ENCODE results near the gene MIGA1.
"Not testable (repeated sequence)": the region's sequence is repeated elsewhere in the genome, so short reads cannot be mapped to it uniquely, and the experiment has no call there.

MIGA1 gene

GRCh38 chr1:77768006-77768405, 11.4 kb upstream of the MIGA1 start:
- no peak overlapping the region for H3K27ac ChIP-seq (ENCODE audit: insufficient read depth in 1 of 2, low read depth in 1 of 2, low read length in 2 of 2, poor library complexity in 1 of 2, severe bottlenecking in 2 of 2)
- H3K36me3 ChIP-seq (ENCODE audit: control insufficient read depth in 4 of 4, insufficient read depth in 4 of 4, low read length in 3 of 4): no peaks in the 10 kb centered on the region
- no peaks in the 10 kb centered on the region for H3K27me3 ChIP-seq (replicated peaks in 2 of 5; ENCODE audit: control insufficient read depth in 4 of 5, insufficient read depth in 5 of 5, low read length in 4 of 5)
- CTCF ChIA-PET: no interaction called here
- WGBS (ENCODE audit: insufficient coverage): no CpG with 5 or more reads among the region's 4 CpGs
- no peak for DNase-seq
- no peaks in the 10 kb centered on the region for H3K4me1 ChIP-seq (ENCODE audit: control extremely low read depth in 1 of 4, control insufficient read depth in 4 of 4, insufficient read depth in 4 of 4, low read length in 3 of 4)
- POLR2A ChIA-PET: interaction anchor here (0.5 kb wide), 1 partner anchor 17 kb away, joined by 3 read pairs; no protein-coding TSS in a partner anchor
- H3K9me3 ChIP-seq (ENCODE audit: control extremely low read depth in 1 of 5, control insufficient read depth in 4 of 5, insufficient read depth in 2 of 5, low read depth in 1 of 5, low read length in 4 of 5): no peaks in the 10 kb centered on the region
- H3K4me3 ChIP-seq (ENCODE audit: control insufficient read depth in 1 of 7, extremely low read depth in 1 of 7, insufficient read depth in 4 of 7, low read depth in 2 of 7, low read length in 6 of 7): no peak overlapping the region

DNA sequence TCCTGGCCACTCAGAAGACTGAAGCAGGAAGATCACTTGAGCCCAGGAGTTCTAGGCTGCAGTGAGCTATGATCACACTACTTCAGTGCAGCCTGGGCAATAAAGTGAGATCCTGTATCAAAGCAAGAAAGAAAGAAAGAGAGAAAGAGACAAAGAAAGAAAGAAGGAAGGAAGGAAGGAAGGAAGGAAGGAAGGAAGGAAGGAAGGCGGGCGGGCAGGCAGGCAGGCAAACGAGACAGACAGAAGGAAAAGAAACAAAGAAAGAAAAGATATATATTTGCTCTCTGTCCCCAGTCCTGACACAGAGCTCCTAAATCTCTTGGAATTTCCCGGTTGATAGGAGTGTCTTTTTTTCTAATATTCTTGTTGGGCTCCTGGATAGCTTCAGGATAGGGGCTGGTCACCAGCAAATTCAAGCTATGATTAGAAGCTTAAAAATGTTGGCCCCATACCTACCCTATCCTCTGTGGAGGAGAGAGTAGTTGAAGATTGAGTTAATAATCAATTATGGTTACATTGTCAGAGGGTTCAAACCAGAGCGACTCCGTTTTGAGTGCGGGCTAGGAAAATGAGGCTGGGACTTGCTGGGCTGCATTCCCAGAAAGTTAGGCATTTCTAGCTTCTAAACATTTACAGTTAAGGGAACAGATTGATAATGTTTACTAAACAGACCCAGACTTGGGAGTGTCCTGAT, 3.3 kb upstream of the MIGA1 start:
- Histone ChIP-seq H3K9me3 (ENCODE audit: control extremely low read depth in 1 of 5, control insufficient read depth in 4 of 5, insufficient read depth in 2 of 5, low read depth in 1 of 5, low read length in 4 of 5) (no peaks in the 10 kb centered on the region), H3K36me3 (ENCODE audit: control insufficient read depth in 4 of 4, insufficient read depth in 4 of 4, low read length in 3 of 4) (no peaks in the 10 kb centered on the region), H3K4me1 (ENCODE audit: control extremely low read depth in 1 of 4, control insufficient read depth in 4 of 4, insufficient read depth in 4 of 4, low read length in 3 of 4) (peaks cover 0 to 11% (median 4%) of the 10 kb centered on the region in 4 experiments), H3K27me3 (replicated peaks in 2 of 5; ENCODE audit: control insufficient read depth in 4 of 5, insufficient read depth in 5 of 5, low read length in 4 of 5) (no peaks in the 10 kb centered on the region), H3K4me3 (ENCODE audit: control insufficient read depth in 1 of 7, extremely low read depth in 1 of 7, insufficient read depth in 4 of 7, low read depth in 2 of 7, low read length in 6 of 7) (no peak overlapping the region), H3K27ac (ENCODE audit: insufficient read depth in 1 of 2, low read depth in 1 of 2, low read length in 2 of 2, poor library complexity in 1 of 2, severe bottlenecking in 2 of 2) (no peak overlapping the region)
- ChIA-PET CTCF (interaction anchor here (0.9 to 1.9 kb wide), 3 partner anchors 16 to 42 kb away, joined by 3 to 4 read pairs (median 3); partner anchors contain the start of gene USP33), POLR2A (no interaction called here)
- no peak for DNase-seq
- 92% methylated on average over 6 of the region's 7 CpGs for WGBS (ENCODE audit: insufficient coverage)

GRCh38 chr1:77781683-77782082, 2.2 kb downstream of the MIGA1 start:
- DNase-seq: peak in 1 of 3 donors; percentile 17
- Histone ChIP-seq H3K27ac (ENCODE audit: insufficient read depth in 1 of 2, low read depth in 1 of 2, low read length in 2 of 2, poor library complexity in 1 of 2, severe bottlenecking in 2 of 2) (no peak overlapping the region), H3K27me3 (replicated peaks in 2 of 5; ENCODE audit: control insufficient read depth in 4 of 5, insufficient read depth in 5 of 5, low read length in 4 of 5) (no peaks in the 10 kb centered on the region), H3K4me1 (ENCODE audit: control extremely low read depth in 1 of 4, control insufficient read depth in 4 of 4, insufficient read depth in 4 of 4, low read length in 3 of 4) (peaks cover 2 to 18% (median 9%) of the 10 kb centered on the region in 4 experiments), H3K36me3 (ENCODE audit: control insufficient read depth in 4 of 4, insufficient read depth in 4 of 4, low read length in 3 of 4) (peaks cover 9 to 27% (median 11%) of the 10 kb centered on the region in 4 experiments), H3K4me3 (ENCODE audit: control insufficient read depth in 1 of 7, extremely low read depth in 1 of 7, insufficient read depth in 4 of 7, low read depth in 2 of 7, low read length in 6 of 7) (no peak overlapping the region), H3K9me3 (ENCODE audit: control extremely low read depth in 1 of 5, control insufficient read depth in 4 of 5, insufficient read depth in 2 of 5, low read depth in 1 of 5, low read length in 4 of 5) (peaks cover 0 to 9% (median 0%) of the 10 kb centered on the region in 5 experiments)
- WGBS (ENCODE audit: insufficient coverage): no CpG with 5 or more reads among the region's 1 CpG
- POLR2A ChIA-PET: no interaction called here
- CTCF ChIA-PET: no interaction called here

- Histone ChIP-seq H3K4me1 (ENCODE audit: control extremely low read depth in 1 of 4, control insufficient read depth in 4 of 4, insufficient read depth in 4 of 4, low read length in 3 of 4) (peaks cover 2 to 18% (median 9%) of the 10 kb centered on the region in 4 experiments), H3K27me3 (replicated peaks in 2 of 5; ENCODE audit: control insufficient read depth in 4 of 5, insufficient read depth in 5 of 5, low read length in 4 of 5) (no peaks in the 10 kb centered on the region), H3K27ac (ENCODE audit: insufficient read depth in 1 of 2, low read depth in 1 of 2, low read length in 2 of 2, poor library complexity in 1 of 2, severe bottlenecking in 2 of 2) (no peak overlapping the region), H3K36me3 (ENCODE audit: control insufficient read depth in 4 of 4, insufficient read depth in 4 of 4, low read length in 3 of 4) (peaks cover 10 to 34% (median 15%) of the 10 kb centered on the region in 4 experiments), H3K9me3 (ENCODE audit: control extremely low read depth in 1 of 5, control insufficient read depth in 4 of 5, insufficient read depth in 2 of 5, low read depth in 1 of 5, low read length in 4 of 5) (peaks cover 0 to 12% (median 0%) of the 10 kb centered on the region in 5 experiments), H3K4me3 (ENCODE audit: control insufficient read depth in 1 of 7, extremely low read depth in 1 of 7, insufficient read depth in 4 of 7, low read depth in 2 of 7, low read length in 6 of 7) (no peak overlapping the region)
- CTCF ChIA-PET: no interaction called here
- no CpG with 5 or more reads among the region's 2 CpGs for WGBS (ENCODE audit: insufficient coverage)
- POLR2A ChIA-PET: no interaction called here
- DNase-seq: no peak
These were observed 3.7 kb downstream of the MIGA1 start for GRCh38 chr1:77783141-77783540.

GRCh38 chr1:77786093-77786741, 6.8 kb downstream of the MIGA1 start:
- H3K27me3 ChIP-seq (replicated peaks in 2 of 5; ENCODE audit: control insufficient read depth in 4 of 5, insufficient read depth in 5 of 5, low read length in 4 of 5); H3K27ac ChIP-seq (ENCODE audit: insufficient read depth in 1 of 2, low read depth in 1 of 2, low read length in 2 of 2, poor library complexity in 1 of 2, severe bottlenecking in 2 of 2); H3K4me3 ChIP-seq (ENCODE audit: control insufficient read depth in 1 of 7, extremely low read depth in 1 of 7, insufficient read depth in 4 of 7, low read depth in 2 of 7, low read length in 6 of 7); H3K4me1 ChIP-seq (ENCODE audit: control extremely low read depth in 1 of 4, control insufficient read depth in 4 of 4, insufficient read depth in 4 of 4, low read length in 3 of 4); POLR2A ChIA-PET; DNase-seq; CTCF ChIA-PET: not testable (repeated sequence)
- WGBS (ENCODE audit: insufficient coverage): 100% methylated on average over 2 of the region's 2 CpGs
- Histone ChIP-seq H3K9me3 (ENCODE audit: control extremely low read depth in 1 of 5, control insufficient read depth in 4 of 5, insufficient read depth in 2 of 5, low read depth in 1 of 5, low read length in 4 of 5) (peaks cover 0 to 12% (median 0%) of the 10 kb centered on the region in 5 experiments), H3K36me3 (ENCODE audit: control insufficient read depth in 4 of 4, insufficient read depth in 4 of 4, low read length in 3 of 4) (peaks cover 19 to 55% (median 27%) of the 10 kb centered on the region in 4 experiments)

DNA sequence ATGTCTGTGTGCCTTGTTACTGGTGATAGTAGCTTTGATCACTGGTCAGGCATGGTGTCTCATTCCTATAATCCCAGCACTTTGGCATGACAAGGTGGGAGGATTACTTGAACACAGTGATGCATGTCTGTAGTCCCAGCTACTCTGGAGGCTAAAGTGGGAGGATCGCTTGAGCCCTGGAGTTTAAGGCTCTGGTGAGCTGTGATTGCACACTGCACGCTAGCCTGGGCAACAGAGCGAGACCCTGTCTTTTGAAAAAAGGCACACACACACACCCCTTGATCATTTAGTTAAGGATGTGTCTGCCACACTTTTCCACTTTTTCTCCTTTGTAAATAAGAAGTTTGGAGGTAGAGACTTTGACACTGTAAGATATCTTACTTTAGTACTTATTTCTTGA, 15.1 kb downstream of the MIGA1 start:
- H3K9me3 ChIP-seq (ENCODE audit: control extremely low read depth in 1 of 5, control insufficient read depth in 4 of 5, insufficient read depth in 2 of 5, low read depth in 1 of 5, low read length in 4 of 5): no peaks in the 10 kb centered on the region
- peaks cover 8 to 32% (median 22%) of the 10 kb centered on the region in 4 experiments for H3K36me3 ChIP-seq (ENCODE audit: control insufficient read depth in 4 of 4, insufficient read depth in 4 of 4, low read length in 3 of 4)
- ChIA-PET POLR2A (no interaction called here), CTCF (no interaction called here)
- no CpG with 5 or more reads among the region's 3 CpGs for WGBS (ENCODE audit: insufficient coverage)
- no peak for DNase-seq
- H3K4me3 ChIP-seq (ENCODE audit: control insufficient read depth in 1 of 7, extremely low read depth in 1 of 7, insufficient read depth in 4 of 7, low read depth in 2 of 7, low read length in 6 of 7): no peak overlapping the region
- H3K4me1 ChIP-seq (ENCODE audit: control extremely low read depth in 1 of 4, control insufficient read depth in 4 of 4, insufficient read depth in 4 of 4, low read length in 3 of 4): no peaks in the 10 kb centered on the region
- H3K27me3 ChIP-seq (replicated peaks in 2 of 5; ENCODE audit: control insufficient read depth in 4 of 5, insufficient read depth in 5 of 5, low read length in 4 of 5): no peaks in the 10 kb centered on the region
- H3K27ac ChIP-seq (ENCODE audit: insufficient read depth in 1 of 2, low read depth in 1 of 2, low read length in 2 of 2, poor library complexity in 1 of 2, severe bottlenecking in 2 of 2): no peak overlapping the region

Measured in common myeloid progenitor, CD34-positive (primary cell).